HCT116 (cell line): ENCODE data around the gene SLC9B2. TPM values are rescaled to one million over a fixed set of nuclear protein-coding genes. Genes with fewer than 3 reads are reported as not detected.

Source experiments
- ATAC-seq: fragments of 200-7000 bp; cut with Tn5 transposase; 2 replicates; pipeline ENCODE4 v1.9.1; 2020; ENCODE audit warnings: mild to moderate bottlenecking, moderate library complexity
- BruUV-seq: library from RNA; stranded (reverse); fragments of 400-500 nt; replicated peaks from 2 replicates; lab custom pipeline; 2021; lab: Mats Ljungman, UMichigan
- CTCF ChIA-PET: fragments of 300-600 bp; sonication (Branson Sonifier 250); formaldehyde crosslinking; loops from one replicate; lab custom pipeline; 2021; ENCODE audit warnings: antibody characterized with exemption; lab: Charles Lee
- POLR2A ChIA-PET: fragments of 300-600, 350-600 bp; sonication (Branson Sonifier 250); formaldehyde crosslinking; loops from one replicate; lab custom pipeline; 2021; ENCODE audit warnings: antibody characterized with exemption; lab: Charles Lee
- RAD21 ChIA-PET, 2 experiments: fragments of 300-600 bp; sonication (Branson Sonifier 250); formaldehyde crosslinking; loops; one replicate each; lab custom pipeline; 2023; ENCODE audit warnings: low total read pairs in 2 of 2; ENCODE audit not compliant: uncharacterized antibody in 2 of 2, unreplicated experiment in 2 of 2, low non-redundant PET in 1 of 2; lab: Charles Lee
- DNase-seq: peaks from one replicate; pipeline ENCODE4 v3.0.0-alpha.2; 2010; ENCODE audit warnings: low read depth, low spot score
- H2AFZ ChIP-seq: fragments of 200-600 bp; shearing (Covaris generic), sonication (generic); 2 replicates; pipeline ENCODE4 v1.6.1; 2017; ENCODE audit warnings: low read depth, mixed run types, mixed read lengths, antibody characterized with exemption, low read length; ENCODE audit not compliant: poor library complexity, severe bottlenecking
- H3K27ac ChIP-seq: 2 replicates; pipeline ENCODE4 v1.5.1; 2012; ENCODE audit warnings: low read depth, low read length
- H3K27me3 ChIP-seq: fragments of 200-600 bp; sonication (generic); 2 replicates; pipeline ENCODE4 v1.6.1; 2016; ENCODE audit warnings: mixed run types, low read length, mixed read lengths; ENCODE audit not compliant: insufficient read depth
- H3K36me3 ChIP-seq, 2 experiments: fragments of 200-500 bp in 1 of 2; fragments of 200-600 bp in 1 of 2; sonication (Bioruptor generic) in 1 of 2; sonication (generic) in 1 of 2; 2 replicates each; pipeline versions ENCODE4 v1.5.1 to v1.6.1; 2014 to 2016; ENCODE audit warnings: low read length in 2 of 2, inconsistent platforms in 1 of 2, mixed read lengths in 1 of 2, mixed run types in 1 of 2; ENCODE audit not compliant: insufficient read depth in 2 of 2, control insufficient read depth in 1 of 2
- H3K4me1 ChIP-seq, 2 experiments: fragments of 200-600 bp in 1 of 2; sonication (generic) in 1 of 2; 2 replicates each; pipeline versions ENCODE4 v1.5.1 to v1.6.1; 2012 to 2017; ENCODE audit warnings: low read length in 2 of 2, inconsistent platforms in 1 of 2, mild to moderate bottlenecking in 1 of 2, mixed read lengths in 1 of 2, mixed run types in 1 of 2, moderate library complexity in 1 of 2; ENCODE audit not compliant: insufficient read depth in 2 of 2, control insufficient read depth in 1 of 2
- H3K4me2 ChIP-seq: fragments of 200-600 bp; sonication (generic); 2 replicates; pipeline ENCODE4 v1.6.1; 2017; ENCODE audit warnings: mixed run types, low read length, mixed read lengths
- H3K4me3 ChIP-seq, 2 experiments: fragments of 200-600 bp in 1 of 2; sonication (generic) in 1 of 2; replicated peaks in 1 of 2; 2 replicates each; pipeline ENCODE4 v1.5.1; 2011 to 2016; ENCODE audit warnings: low read length in 2 of 2, control low read depth in 1 of 2, low read depth in 1 of 2, mild to moderate bottlenecking in 1 of 2, mixed read lengths in 1 of 2, mixed run types in 1 of 2
- H3K79me2 ChIP-seq: fragments of 200-600 bp; sonication (generic); 2 replicates; pipeline ENCODE4 v1.6.1; 2017; ENCODE audit warnings: mild to moderate bottlenecking, mixed run types, low read length, moderate library complexity, mixed read lengths; ENCODE audit not compliant: insufficient read depth
- H3K9ac ChIP-seq: fragments of 200-600 bp; sonication (generic); 2 replicates; pipeline ENCODE4 v1.6.1; 2016; ENCODE audit warnings: low read length, mixed read lengths
- H3K9me2 ChIP-seq: fragments of 200-600 bp; sonication (generic), shearing (Covaris generic); 2 replicates; pipeline ENCODE4 v1.6.1; 2017; ENCODE audit warnings: mixed run types, mild to moderate bottlenecking, moderate library complexity; ENCODE audit not compliant: insufficient read depth
- H3K9me3 ChIP-seq, 2 experiments: fragments of 200-500 bp in 1 of 2; fragments of 200-600 bp in 1 of 2; sonication (Bioruptor generic) in 1 of 2; sonication (generic) in 1 of 2; 2 replicates each; pipeline ENCODE4 v1.6.1; 2014 to 2017; ENCODE audit warnings: low read length in 2 of 2, mixed read lengths in 2 of 2, inconsistent platforms in 1 of 2, low read depth in 1 of 2, mild to moderate bottlenecking in 1 of 2, mixed run types in 1 of 2, moderate library complexity in 1 of 2; ENCODE audit not compliant: control insufficient read depth in 1 of 2, insufficient read depth in 1 of 2
- H4K20me1 ChIP-seq: fragments of 200-600 bp; sonication (generic), shearing (Covaris generic); 2 replicates; pipeline ENCODE4 v1.6.1; 2017; ENCODE audit warnings: mixed run types, mild to moderate bottlenecking, moderate library complexity; ENCODE audit not compliant: insufficient read depth
- CBX3 ChIP-seq: IDR thresholded peaks from 2 replicates; pipeline ENCODE4 v1.6.1; 2012; ENCODE audit warnings: low read depth
- EGR1 ChIP-seq: IDR thresholded peaks from 2 replicates; pipeline ENCODE4 v1.6.1; 2012; ENCODE audit warnings: low read depth
- ELF1 ChIP-seq: IDR thresholded peaks from 2 replicates; pipeline ENCODE4 v1.6.1; 2012; ENCODE audit warnings: low read depth, borderline replicate concordance
- EZH2 ChIP-seq: fragments of 200-600 bp; sonication (generic); IDR thresholded peaks from 2 replicates; pipeline ENCODE4 v1.6.1; 2017; ENCODE audit warnings: antibody characterized with exemption, mixed run types
- JUND ChIP-seq: IDR thresholded peaks from 2 replicates; pipeline ENCODE4 v1.6.1; 2012
- POLR2A ChIP-seq: IDR thresholded peaks from 2 replicates; pipeline ENCODE4 v1.7.0; 2011; ENCODE audit warnings: borderline replicate concordance; ENCODE audit not compliant: insufficient read depth, insufficient read length; ENCODE audit errors: extremely low read depth
- POLR2AphosphoS5 ChIP-seq: IDR thresholded peaks from 2 replicates; pipeline ENCODE4 v1.6.1; 2011; ENCODE audit warnings: mild to moderate bottlenecking, low read depth, low read length, moderate library complexity
- RAD21 ChIP-seq: IDR thresholded peaks from 2 replicates; pipeline ENCODE4 v1.6.1; 2012; ENCODE audit warnings: low read depth, mild to moderate bottlenecking
- SIN3A ChIP-seq: IDR thresholded peaks from 2 replicates; pipeline ENCODE4 v1.6.1; 2012; ENCODE audit warnings: low read depth
- SRF ChIP-seq: IDR thresholded peaks from 2 replicates; pipeline ENCODE4 v1.6.1; 2012; ENCODE audit warnings: low read depth
- YY1 ChIP-seq: IDR thresholded peaks from 2 replicates; pipeline ENCODE4 v1.6.1; 2011; ENCODE audit warnings: low read length, low read depth, moderate library complexity, mild to moderate bottlenecking; ENCODE audit not compliant: insufficient replicate concordance; ENCODE audit errors: extremely low read depth
- intact Hi-C: fragments of 100-400 bp; cut with micrococcal nuclease; formaldehyde crosslinking; loops from 2 replicates; pipeline ENCODE4 v1.10.0; 2022
- total RNA-seq: library from RNA; stranded (reverse); gene quantifications from one replicate; pipeline ENCODE4 v1.2.1, GENCODE V29; 2021; ENCODE audit not compliant: unreplicated experiment
- TF ChIP-seq, protein P1 (sequence below), 3 experiments: fragments of 200-600 bp in 1 of 3; sonication (generic) in 1 of 3; IDR thresholded peaks in 2 of 3; conservative IDR thresholded peaks in 1 of 3; 2 replicates each; pipeline ENCODE4 v1.5.1; 2012 to 2017; ENCODE audit warnings: low read depth in 2 of 3, low read length in 2 of 3, antibody characterized with exemption in 1 of 3, borderline replicate concordance in 1 of 3, control low read depth in 1 of 3, mild to moderate bottlenecking in 1 of 3, mixed read lengths in 1 of 3, mixed run types in 1 of 3, moderate library complexity in 1 of 3; ENCODE audit not compliant: insufficient read depth in 1 of 3
- TF ChIP-seq, protein P2 (sequence below): IDR thresholded peaks from 2 replicates; pipeline ENCODE4 v1.6.1; 2012
- TF ChIP-seq, protein P3 (sequence below): IDR thresholded peaks from 2 replicates; pipeline ENCODE4 v1.6.1; 2012; ENCODE audit warnings: low read depth

Gene SLC9B2
- total RNA-seq, 1 experiment from 2014 or later, result 18.3 TPM

DNA sequence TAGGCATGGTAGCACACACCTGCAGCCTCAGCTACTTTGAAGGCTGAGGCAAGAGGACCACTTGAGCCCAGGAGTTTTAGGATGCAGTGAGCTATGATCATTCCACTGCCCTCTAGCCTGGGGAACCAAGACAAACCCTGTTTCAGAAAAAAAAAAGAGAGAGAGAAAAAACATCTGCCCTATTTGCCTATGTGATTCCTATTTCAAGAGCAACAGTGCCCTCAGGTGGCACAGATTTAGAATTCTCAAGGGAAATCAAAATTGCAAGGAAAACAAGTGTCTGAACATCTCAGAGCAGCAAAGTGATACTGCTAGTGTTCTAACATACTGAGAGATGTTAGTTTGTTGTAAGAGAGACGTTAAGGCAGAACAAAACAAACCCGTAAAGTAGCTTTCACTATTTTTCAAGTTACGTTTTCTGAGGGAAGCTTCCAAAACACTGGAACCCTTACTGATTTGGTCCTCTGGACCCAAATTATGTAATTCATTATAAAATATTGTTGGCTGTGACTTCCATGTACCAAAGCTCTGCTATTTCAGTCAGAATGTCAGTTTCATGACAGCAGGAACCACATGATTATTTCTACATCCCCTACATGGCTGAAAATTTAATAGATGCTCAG, 15.2 kb upstream of the SLC9B2 start:
- no TSS peak for BruUV-seq
- intact Hi-C loops, result loop anchor here (1.0 to 10.0 kb wide), 6 partner anchors 45 to 661 kb away; partner anchors contain the start of gene UBE2D3
- no peak overlapping the region for H3K4me3 ChIP-seq
- no peaks in the 10 kb centered on the region for H4K20me1 ChIP-seq
- ChIA-PET CTCF (interaction anchor here (0.9 to 2.3 kb wide), 5 partner anchors 8 to 661 kb away, joined by 3 to 22 read pairs (median 4); partner anchors contain the start of gene BDH2), RAD21 (interaction anchor here in 1 of 2 experiments (1.3 to 1.4 kb wide), 2 partner anchors 82 to 471 kb away, joined by 3 to 4 read pairs; no protein-coding TSS in a partner anchor), POLR2A (no interaction called here)
- no peak overlapping the region for H3K9ac ChIP-seq
- H3K27me3 ChIP-seq, result no peaks in the 10 kb centered on the region
- H3K79me2 ChIP-seq, result no peaks in the 10 kb centered on the region
- H3K36me3 ChIP-seq, result no peaks in the 10 kb centered on the region; a peak in 1 of 4 replicates
- H3K9me3 ChIP-seq, result no peaks in the 10 kb centered on the region
- no peak overlapping the region for H3K4me2 ChIP-seq
- H3K4me1 ChIP-seq, result no peaks in the 10 kb centered on the region
- ATAC-seq (peak; percentile 63), DNase-seq (peak; percentile 63)
- H2AFZ ChIP-seq, result no peak overlapping the region
- H3K9me2 ChIP-seq, result no peaks in the 10 kb centered on the region
- H3K27ac ChIP-seq, result no peak overlapping the region
- TF ChIP-seq POLR2AphosphoS5, result no peak
- TF ChIP-seq RAD21, result peak; percentile 92
- TF ChIP-seq, protein P1, sequence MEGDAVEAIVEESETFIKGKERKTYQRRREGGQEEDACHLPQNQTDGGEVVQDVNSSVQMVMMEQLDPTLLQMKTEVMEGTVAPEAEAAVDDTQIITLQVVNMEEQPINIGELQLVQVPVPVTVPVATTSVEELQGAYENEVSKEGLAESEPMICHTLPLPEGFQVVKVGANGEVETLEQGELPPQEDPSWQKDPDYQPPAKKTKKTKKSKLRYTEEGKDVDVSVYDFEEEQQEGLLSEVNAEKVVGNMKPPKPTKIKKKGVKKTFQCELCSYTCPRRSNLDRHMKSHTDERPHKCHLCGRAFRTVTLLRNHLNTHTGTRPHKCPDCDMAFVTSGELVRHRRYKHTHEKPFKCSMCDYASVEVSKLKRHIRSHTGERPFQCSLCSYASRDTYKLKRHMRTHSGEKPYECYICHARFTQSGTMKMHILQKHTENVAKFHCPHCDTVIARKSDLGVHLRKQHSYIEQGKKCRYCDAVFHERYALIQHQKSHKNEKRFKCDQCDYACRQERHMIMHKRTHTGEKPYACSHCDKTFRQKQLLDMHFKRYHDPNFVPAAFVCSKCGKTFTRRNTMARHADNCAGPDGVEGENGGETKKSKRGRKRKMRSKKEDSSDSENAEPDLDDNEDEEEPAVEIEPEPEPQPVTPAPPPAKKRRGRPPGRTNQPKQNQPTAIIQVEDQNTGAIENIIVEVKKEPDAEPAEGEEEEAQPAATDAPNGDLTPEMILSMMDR (IDR thresholded peaks at IDR 0.05 in 2 of 3, conservative IDR thresholded peaks at IDR 0.05 in 1 of 3; ENCODE audit: borderline replicate concordance in 1 of 3, insufficient read depth in 1 of 3, low read depth in 2 of 3, low read length in 2 of 3), result peak; percentile 59 to 88 (median 77)

DNA sequence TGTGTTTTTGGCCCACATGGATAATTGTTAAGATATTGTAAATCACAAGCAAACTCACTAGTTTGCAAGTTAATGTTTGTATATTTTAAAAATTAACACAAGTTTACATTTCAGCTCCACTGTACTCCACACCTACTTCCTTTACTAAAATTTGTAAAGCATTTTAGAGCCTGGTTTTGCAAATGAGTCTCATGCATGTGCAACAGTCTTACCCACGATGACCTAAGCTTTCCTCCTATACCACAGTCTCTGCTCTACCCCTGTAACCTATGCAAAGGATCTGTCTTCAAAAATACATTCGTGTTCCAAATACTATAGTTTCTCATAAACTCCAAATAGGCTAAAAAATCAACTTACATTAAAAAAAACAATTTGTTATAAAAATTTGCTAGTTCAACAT, 12.9 kb upstream of the SLC9B2 start:
- no peaks in the 10 kb centered on the region; a peak in 1 of 4 replicates for H3K36me3 ChIP-seq
- no peaks in the 10 kb centered on the region for H3K27me3 ChIP-seq
- RAD21 ChIA-PET, result no interaction called here
- H3K4me2 ChIP-seq, result no peak overlapping the region
- POLR2A ChIA-PET, result no interaction called here
- CTCF ChIA-PET, result interaction anchor here (0.9 to 2.2 kb wide), 4 partner anchors 10 to 772 kb away, joined by 3 to 19 read pairs (median 4); partner anchors contain the start of gene BDH2
- no peaks in the 10 kb centered on the region for H4K20me1 ChIP-seq
- H3K4me1 ChIP-seq, result no peaks in the 10 kb centered on the region
- BruUV-seq, result no TSS peak
- no peak for ATAC-seq
- no peak overlapping the region for H2AFZ ChIP-seq
- H3K27ac ChIP-seq, result no peak overlapping the region
- no peaks in the 10 kb centered on the region for H3K9me3 ChIP-seq
- H3K9me2 ChIP-seq, result no peaks in the 10 kb centered on the region
- H3K9ac ChIP-seq, result no peak overlapping the region
- no peaks in the 10 kb centered on the region for H3K79me2 ChIP-seq
- H3K4me3 ChIP-seq, result no peak overlapping the region
- no peak for DNase-seq
- intact Hi-C loops, result no loop called here
- TF ChIP-seq SIN3A, result no peak
- no peak for TF ChIP-seq POLR2AphosphoS5
- TF ChIP-seq RAD21, result no peak
- no peak for TF ChIP-seq YY1
- TF ChIP-seq CBX3, result no peak
- no peak for TF ChIP-seq EZH2
- no peak for TF ChIP-seq ELF1
- no peak for TF ChIP-seq JUND
- TF ChIP-seq EGR1, result no peak
- TF ChIP-seq, protein P2, sequence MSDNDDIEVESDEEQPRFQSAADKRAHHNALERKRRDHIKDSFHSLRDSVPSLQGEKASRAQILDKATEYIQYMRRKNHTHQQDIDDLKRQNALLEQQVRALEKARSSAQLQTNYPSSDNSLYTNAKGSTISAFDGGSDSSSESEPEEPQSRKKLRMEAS, result no peak
- TF ChIP-seq POLR2A, result no peak
- TF ChIP-seq, protein P3, sequence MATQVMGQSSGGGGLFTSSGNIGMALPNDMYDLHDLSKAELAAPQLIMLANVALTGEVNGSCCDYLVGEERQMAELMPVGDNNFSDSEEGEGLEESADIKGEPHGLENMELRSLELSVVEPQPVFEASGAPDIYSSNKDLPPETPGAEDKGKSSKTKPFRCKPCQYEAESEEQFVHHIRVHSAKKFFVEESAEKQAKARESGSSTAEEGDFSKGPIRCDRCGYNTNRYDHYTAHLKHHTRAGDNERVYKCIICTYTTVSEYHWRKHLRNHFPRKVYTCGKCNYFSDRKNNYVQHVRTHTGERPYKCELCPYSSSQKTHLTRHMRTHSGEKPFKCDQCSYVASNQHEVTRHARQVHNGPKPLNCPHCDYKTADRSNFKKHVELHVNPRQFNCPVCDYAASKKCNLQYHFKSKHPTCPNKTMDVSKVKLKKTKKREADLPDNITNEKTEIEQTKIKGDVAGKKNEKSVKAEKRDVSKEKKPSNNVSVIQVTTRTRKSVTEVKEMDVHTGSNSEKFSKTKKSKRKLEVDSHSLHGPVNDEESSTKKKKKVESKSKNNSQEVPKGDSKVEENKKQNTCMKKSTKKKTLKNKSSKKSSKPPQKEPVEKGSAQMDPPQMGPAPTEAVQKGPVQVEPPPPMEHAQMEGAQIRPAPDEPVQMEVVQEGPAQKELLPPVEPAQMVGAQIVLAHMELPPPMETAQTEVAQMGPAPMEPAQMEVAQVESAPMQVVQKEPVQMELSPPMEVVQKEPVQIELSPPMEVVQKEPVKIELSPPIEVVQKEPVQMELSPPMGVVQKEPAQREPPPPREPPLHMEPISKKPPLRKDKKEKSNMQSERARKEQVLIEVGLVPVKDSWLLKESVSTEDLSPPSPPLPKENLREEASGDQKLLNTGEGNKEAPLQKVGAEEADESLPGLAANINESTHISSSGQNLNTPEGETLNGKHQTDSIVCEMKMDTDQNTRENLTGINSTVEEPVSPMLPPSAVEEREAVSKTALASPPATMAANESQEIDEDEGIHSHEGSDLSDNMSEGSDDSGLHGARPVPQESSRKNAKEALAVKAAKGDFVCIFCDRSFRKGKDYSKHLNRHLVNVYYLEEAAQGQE, result no peak
- no peak for TF ChIP-seq SRF
